GM12873 (cell line): Measurements from ENCODE around the gene GTF2E1.

Experiments used
- CTCF ChIP-seq: IDR thresholded peaks from 2 replicates; pipeline ENCODE4 v1.5.1; 2012; ENCODE audit warnings: low read depth, mild to moderate bottlenecking, moderate library complexity, low read length, control low read depth; ENCODE audit not compliant: insufficient read depth; ENCODE audit errors: missing control alignments

Gene GTF2E1

GRCh38 chr3:120742198-120742848 is at the start of gene GTF2E1, which contains the start of gene RABL3:
GTF2E1 (plus strand) TSS chr3:120742744; CDS start chr3:120750553, 7,809 bp downstream.
RABL3 (minus strand) TSS chr3:120742516; CDS start chr3:120742507, 9 bp downstream.
- TF ChIP-seq CTCF = no peak

- no peak for TF ChIP-seq CTCF
Measured at GRCh38 chr3:120693439-120694171, 48.9 kb upstream of the GTF2E1 start.

GRCh38 chr3:120699333-120699732 is 43.2 kb upstream of the GTF2E1 start:
- TF ChIP-seq CTCF = no peak

GRCh38 chr3:120705884-120706582 is 36.5 kb upstream of the GTF2E1 start:
- TF ChIP-seq CTCF = no peak

GRCh38 chr3:120706950-120707349 is 35.6 kb upstream of the GTF2E1 start:
- TF ChIP-seq CTCF = no peak

GRCh38 chr3:120708408-120708807 is 34.1 kb upstream of the GTF2E1 start:
- TF ChIP-seq CTCF = no peak

- no peak for TF ChIP-seq CTCF
Measured at GRCh38 chr3:120710369-120710768, 32.2 kb upstream of the GTF2E1 start.
